K562 (cell line): ENCODE results near the gene RUNX1. TPM values are rescaled to one million over a fixed set of nuclear protein-coding genes. Genes with fewer than 3 reads are reported as not detected.

Experiments
- ATAC-seq: fragments of 200-7000 bp; cut with Tn5 transposase; 3 replicates; pipeline ENCODE4 v1.9.1; 2020; ENCODE audit warnings: moderate library complexity
- BruUV-seq: library from RNA; stranded (reverse); fragments of 400-500 nt; replicated peaks from 2 replicates; lab custom pipeline; 2021; lab: Mats Ljungman, UMichigan
- CTCF ChIA-PET: fragments of 300-600 bp; formaldehyde crosslinking; extraction: SDS; loops from one replicate; lab custom pipeline; 2021; ENCODE audit warnings: low intra/inter-chr PET ratio; lab: Yijun Ruan, JAX
- POLR2A ChIA-PET: fragments of 300-600, 350-650 bp; sonication (Branson Sonifier 250); formaldehyde crosslinking; extraction: SDS; loops from one replicate; lab custom pipeline; 2021; ENCODE audit warnings: antibody characterized with exemption, inconsistent platforms; lab: Yijun Ruan, JAX
- DNase-seq, 4 experiments: peaks; one replicate each; pipeline versions ENCODE4 v3.0.0 to v3.0.0-alpha.2; 2011 to 2018; ENCODE audit warnings: low spot score in 3 of 4, mixed read lengths in 3 of 4; ENCODE audit errors: extremely low read depth in 1 of 4
- FAIRE-seq: peaks from 2 replicates; lab custom pipeline; 2011; peaks lifted over from hg19 to GRCh38; lab: Jason Lieb, UNC
- H2AFZ ChIP-seq: 2 replicates; pipeline ENCODE4 v1.6.0; 2011; ENCODE audit warnings: low read depth, low read length, control low read depth, inconsistent platforms
- H3K27ac ChIP-seq: fragments of 200-600 bp; 3 replicates; pipeline ENCODE4 v1.8.0; 2011; ENCODE audit warnings: low read depth, mild to moderate bottlenecking, control low read depth, inconsistent platforms, low read length, moderate library complexity, mixed read lengths; ENCODE audit errors: extremely low read depth
- H3K27me3 ChIP-seq, 2 experiments: fragments of 300-600 bp in 1 of 2; 2 replicates in 1 of 2; 3 replicates in 1 of 2; pipeline versions ENCODE4 v1.6.0 to v1.8.0; 2011; ENCODE audit warnings: inconsistent platforms in 2 of 2, low read length in 2 of 2, mild to moderate bottlenecking in 1 of 2, mixed read lengths in 1 of 2, moderate library complexity in 1 of 2; ENCODE audit not compliant: control insufficient read depth in 2 of 2, insufficient read depth in 2 of 2
- H3K36me3 ChIP-seq: fragments of 300-600 bp; 3 replicates; pipeline ENCODE4 v1.8.0; 2011; ENCODE audit warnings: mild to moderate bottlenecking, low read length, inconsistent platforms; ENCODE audit not compliant: control insufficient read depth, insufficient read depth
- H3K4me1 ChIP-seq, 2 experiments: fragments of 200-600 bp in 1 of 2; replicated peaks in 1 of 2; 2 replicates in 1 of 2; 3 replicates in 1 of 2; pipeline versions ENCODE4 v1.5.1 to v1.8.0; 2011; ENCODE audit warnings: inconsistent platforms in 2 of 2, low read length in 2 of 2, mild to moderate bottlenecking in 1 of 2, mixed read lengths in 1 of 2, moderate library complexity in 1 of 2; ENCODE audit not compliant: control insufficient read depth in 2 of 2, insufficient read depth in 2 of 2
- H3K4me2 ChIP-seq: 2 replicates; pipeline ENCODE4 v1.6.1; 2011; ENCODE audit warnings: low read length, control low read depth, inconsistent platforms, mixed read lengths; ENCODE audit not compliant: insufficient read depth
- H3K4me3 ChIP-seq: fragments of 200-600 bp; sonication (generic), shearing (Covaris generic); 2 replicates; pipeline ENCODE4 v1.5.1; 2016; ENCODE audit warnings: control low read depth, inconsistent platforms
- H3K79me2 ChIP-seq: fragments of 200-600 bp; 3 replicates; pipeline ENCODE4 v1.8.0; 2011; ENCODE audit warnings: low read length, inconsistent platforms; ENCODE audit not compliant: control insufficient read depth, insufficient read depth
- H3K9ac ChIP-seq, 2 experiments: 2 replicates each; pipeline versions ENCODE4 v1.6.0 to v1.6.1; 2011; ENCODE audit warnings: low read depth in 2 of 2, low read length in 2 of 2, control low read depth in 1 of 2, inconsistent platforms in 1 of 2, mild to moderate bottlenecking in 1 of 2, mixed read lengths in 1 of 2; ENCODE audit not compliant: insufficient read depth in 1 of 2
- H3K9me1 ChIP-seq: one replicate; pipeline ENCODE4 v1.6.0; 2011; ENCODE audit warnings: inconsistent platforms, mild to moderate bottlenecking, low read length, moderate library complexity; ENCODE audit not compliant: control insufficient read depth, insufficient read depth
- H3K9me3 ChIP-seq: replicated peaks from 2 replicates; pipeline ENCODE4 v1.5.1; 2011; ENCODE audit warnings: low read depth, low read length, inconsistent platforms; ENCODE audit not compliant: control insufficient read depth, insufficient read depth
- H4K20me1 ChIP-seq: replicated peaks from 2 replicates; pipeline ENCODE4 v1.6.1; 2011; ENCODE audit warnings: low read length, inconsistent platforms, mixed read lengths; ENCODE audit not compliant: control insufficient read depth, insufficient read depth
- ADNP ChIP-seq: fragments of 200-800 bp; sonication (Bioruptor generic); IDR thresholded peaks from 2 replicates; pipeline ENCODE4 v1.6.1; 2016; ENCODE audit warnings: missing genetic modification characterization, missing compliant biosample characterization
- FOXJ3 ChIP-seq: sonication (generic); formaldehyde crosslinking; IDR thresholded peaks from 2 replicates; pipeline ENCODE4 v1.4.0; 2020; ENCODE audit warnings: mild to moderate bottlenecking, missing genetic modification reagents
- FOXM1 ChIP-seq, 2 experiments: fragments of 450-650 bp in 1 of 2; sonication (generic) in 1 of 2; formaldehyde crosslinking in 1 of 2; IDR thresholded peaks; 2 replicates each; pipeline versions ENCODE4 v1.6.1 to v1.9.0; 2017 to 2022; ENCODE audit warnings: low read depth in 2 of 2, mild to moderate bottlenecking in 2 of 2, missing genetic modification reagents in 1 of 2, moderate library complexity in 1 of 2
- MEIS2 ChIP-seq: fragments of 450-650 bp; IDR thresholded peaks from 2 replicates; pipeline ENCODE4 v1.6.1; 2014; ENCODE audit warnings: mild to moderate bottlenecking; ENCODE audit not compliant: partially characterized antibody
- PTBP1 ChIP-seq: fragments of 200-400 bp; formaldehyde crosslinking; IDR thresholded peaks from 2 replicates; pipeline ENCODE4 v1.6.1; 2017; ENCODE audit warnings: low read depth, low read length
- SMAD3 ChIP-seq: fragments of 450-650 bp; formaldehyde crosslinking; conservative IDR thresholded peaks from 2 replicates; pipeline ENCODE4 v1.4.0; 2020; ENCODE audit warnings: mild to moderate bottlenecking
- ZNF316 ChIP-seq: fragments of 450-650 bp; IDR thresholded peaks from 2 replicates; pipeline ENCODE4 v1.6.1; 2016
- ZNF57 ChIP-seq: fragments of 450-650 bp; formaldehyde crosslinking; IDR thresholded peaks from 2 replicates; pipeline ENCODE4 v1.4.0; 2020; ENCODE audit warnings: mild to moderate bottlenecking, moderate library complexity
- WGBS: fragments of 100-300 bp; shearing (Covaris generic); methylation state at CpG from one replicate; pipeline ENCODE4 v1.1.6; 2016; ENCODE audit warnings: low coverage, mixed read lengths; ENCODE audit not compliant: insufficient coverage; ENCODE audit errors: missing lambda C conversion rate; 5-methylcytosine and 5-hydroxymethylcytosine counted together
- in situ Hi-C: fragments of 300-500 bp; cut with MboI; formaldehyde crosslinking; loops from 4 replicates; pipeline ENCODE4 v1.15.0; 2018; ENCODE audit warnings: inconsistent platforms, mixed read lengths
- intact Hi-C: fragments of 100-400 bp; cut with micrococcal nuclease; formaldehyde crosslinking; loops from 2 replicates; pipeline ENCODE4 v1.14.2; 2022
- polyA plus RNA-seq, 8 experiments: library from polyadenylated mRNA; depleted of rRNA in 4 of 8; stranded (reverse) in 5 of 8; unstranded in 3 of 8; fragments of >200 nt; fragmentation: Nextera tagmentation in 2 of 8; fragmentation: Illumina TruSeq in 1 of 8; extraction: Ambion mirVana in 2 of 8; extraction: Trizol in 1 of 8; gene quantifications; 2 replicates each; pipeline versions ENCODE4 v1.2.1 to v1.2.3, GENCODE V29; 2011 to 2014; ENCODE audit warnings: inconsistent platforms in 1 of 8, missing spikeins in 1 of 8
- total RNA-seq, 7 experiments: library from RNA; depleted of rRNA in 6 of 7; stranded (reverse); fragments of >200 nt in 6 of 7; fragmentation: Illumina TruSeq in 2 of 7; extraction: Trizol in 2 of 7; gene quantifications; 2 replicates each; pipeline versions ENCODE4 v1.2.1 to v1.2.3, GENCODE V29; 2011 to 2021; ENCODE audit warnings: low replicate concordance in 1 of 7

Gene RUNX1
- total and polyA plus RNA-seq, 9 of the 15 experiments (the other 6 are each of a cell fraction or from before 2014, with no cell fraction given) = 2.2 to 68.6 (median 17.8) TPM

DNA sequence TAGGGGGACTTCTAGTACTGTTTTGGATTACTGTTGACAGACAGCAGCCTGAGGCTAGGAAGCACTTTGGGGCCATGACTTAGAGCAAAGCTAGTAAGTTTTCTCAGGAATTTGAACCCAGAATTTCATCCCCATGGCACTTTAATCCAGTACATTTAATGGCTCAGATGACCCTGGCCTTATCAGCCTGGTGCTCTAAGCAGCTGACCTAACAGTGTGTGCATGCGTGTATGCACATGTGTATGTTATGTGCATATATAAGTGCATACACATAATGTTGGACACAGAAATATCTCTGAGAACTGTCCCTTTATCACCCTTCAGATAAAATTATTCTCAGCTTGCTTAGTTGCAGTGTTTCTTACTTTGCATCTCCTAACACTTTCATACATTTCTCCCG is 265.3 kb downstream of the RUNX1 start (continued):
- TF ChIP-seq ADNP (tag) (no peak), SMAD3 (CRISPR knock-in tag) (no peak), FOXM1 (IDR thresholded peaks at IDR 0.05; ENCODE audit: low read depth) (no peak), FOXM1 (CRISPR knock-in tag; IDR thresholded peaks at IDR 0.05; ENCODE audit: low read depth) (no peak), ZNF57 (CRISPR knock-in tag) (no peak), MEIS2 (no peak), PTBP1 (no peak)

DNA sequence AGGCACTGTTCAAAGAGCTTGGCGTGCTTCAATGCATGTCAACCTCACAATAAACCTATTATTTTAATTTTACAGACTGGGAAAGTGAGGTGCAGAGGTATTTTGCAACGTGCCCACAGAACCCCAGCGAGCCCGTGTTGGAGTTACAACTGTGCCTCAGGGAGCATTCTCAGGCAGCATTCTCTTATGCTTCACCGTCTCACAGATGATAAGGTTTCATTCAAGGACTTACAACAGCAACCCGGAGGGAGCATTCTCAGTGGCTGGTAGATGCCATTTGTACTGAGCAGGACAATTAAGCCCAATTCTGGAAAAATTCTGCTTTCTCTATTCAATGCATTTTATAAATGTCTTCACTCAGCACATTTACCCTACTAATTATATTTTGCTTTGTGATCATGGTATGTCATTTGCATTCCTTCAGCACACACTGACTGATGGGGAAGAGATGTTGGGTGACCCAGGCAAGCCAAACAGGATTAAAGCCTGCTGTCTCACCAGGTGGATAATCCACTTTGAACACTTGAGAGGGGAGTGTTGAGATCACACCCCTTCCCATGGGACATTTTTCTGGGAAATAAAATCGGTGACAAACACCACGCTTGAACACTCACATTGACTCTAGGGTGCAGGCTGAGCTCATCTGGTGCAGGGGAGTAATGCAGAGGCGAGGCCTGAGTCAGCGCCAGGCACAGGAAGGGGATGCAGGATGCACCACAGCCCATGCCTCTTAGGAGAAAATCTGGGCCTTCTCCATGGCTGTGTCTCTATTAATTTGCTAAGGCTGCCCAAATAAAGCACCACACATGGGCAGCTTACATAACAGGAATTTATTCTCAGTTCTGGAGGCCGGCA is 266.4 kb downstream of the RUNX1 start:
- no peak overlapping the region for H3K27ac ChIP-seq
- H3K9ac ChIP-seq = no peak overlapping the region
- H4K20me1 ChIP-seq = no peaks in the 10 kb centered on the region
- ChIA-PET POLR2A (interaction anchor here (0.6 to 1.2 kb wide), 3 partner anchors 14 to 128 kb away, joined by 3 to 4 read pairs (median 3); no protein-coding TSS in a partner anchor), CTCF (no interaction called here)
- intact Hi-C loops (no loop called here), in situ Hi-C loops (no loop called here)
- no peak overlapping the region for H2AFZ ChIP-seq
- FAIRE-seq (no peak), ATAC-seq (no peak; the same call in 2 of the 3 replicates), DNase-seq (no peak)
- H3K36me3 ChIP-seq = no peaks in the 10 kb centered on the region
- no peaks in the 10 kb centered on the region for H3K4me1 ChIP-seq
- no peak overlapping the region for H3K4me3 ChIP-seq
- no peaks in the 10 kb centered on the region for H3K9me1 ChIP-seq
- 5% methylated on average over 11 of the region's 11 CpGs for WGBS
- TF ChIP-seq FOXJ3 (CRISPR knock-in tag) = no peak
- TF ChIP-seq ZNF316 = peak; percentile 51
- no peaks in the 10 kb centered on the region for H3K79me2 ChIP-seq
- H3K27me3 ChIP-seq = peaks cover 7 to 13% of the 10 kb centered on the region in 2 experiments
- BruUV-seq = no TSS peak
- no peak overlapping the region for H3K4me2 ChIP-seq
- H3K9me3 ChIP-seq = no peaks in the 10 kb centered on the region
